ENCODE measurements around the gene SPECC1. TPM values are rescaled to one million over a fixed set of nuclear protein-coding genes. Genes with fewer than 3 reads are reported as not detected.

Gene SPECC1
- total and polyA plus RNA-seq, 10 of the 15 experiments (the other 5 are each of a cell fraction or from before 2014, with no cell fraction given) = 6.4 to 40.6 (median 23.9) TPM

GRCh38 chr17:20205609-20206008 is 196.4 kb downstream of the SPECC1 start:
- no TSS peak for BruUV-seq (replicated peaks)
- no peak for ATAC-seq

More at GRCh38 chr17:20205609-20206008, 196.4 kb downstream of the SPECC1 start:
- ChIA-PET RAD21 (ENCODE audit: unreplicated experiment) (no interaction called here), CTCF (interaction anchor here (1.0 to 1.3 kb wide), 2 partner anchors 21 to 32 kb away, joined by 3 to 4 read pairs; no protein-coding TSS in a partner anchor), POLR2A (interaction anchor here (0.9 kb wide), 1 partner anchor 50 kb away, joined by 3 read pairs; no protein-coding TSS in a partner anchor), SMC1A (ENCODE audit: uncharacterized antibody, unreplicated experiment) (interaction anchor here (0.9 to 2.2 kb wide), 6 partner anchors 8 to 61 kb away, joined by 3 to 7 read pairs (median 4); no protein-coding TSS in a partner anchor)
- peaks cover 14% of the 10 kb centered on the region for H3K4me1 ChIP-seq (ENCODE audit: control insufficient read depth, insufficient read depth, low read length)
- no peak for FAIRE-seq
- H3K4me3 ChIP-seq = no peak overlapping the region
- no peak for DNase-seq (ENCODE audit: low read depth, low spot score)
- intact Hi-C loops (cut with micrococcal nuclease; ENCODE audit: unreplicated experiment) (no loop called here), in situ Hi-C loops (cut with MboI) (no loop called here)
- H3K9ac ChIP-seq (ENCODE audit: control insufficient read depth, insufficient read depth, low read length) = no peak overlapping the region
- H3K4me2 ChIP-seq (ENCODE audit: control insufficient read depth, insufficient read depth) = no peak overlapping the region
- no peak for TF ChIP-seq SUZ12 (IDR thresholded peaks at IDR 0.05; ENCODE audit: unreplicated experiment)
- no peak for TF ChIP-seq YY1 (IDR thresholded peaks at IDR 0.05; ENCODE audit: low read depth, low read length)
- no peak for TF ChIP-seq BACH1 (IDR thresholded peaks at IDR 0.05; ENCODE audit: borderline replicate concordance)
- no peak for TF ChIP-seq SRF (IDR thresholded peaks at IDR 0.05; ENCODE audit: low read depth in 2 of 2, low read length in 2 of 2)
- TF ChIP-seq ZNF622 (IDR thresholded peaks at IDR 0.05) = no peak
- TF ChIP-seq CBFB (IDR thresholded peaks at IDR 0.05; ENCODE audit: low read depth) = no peak
- TF ChIP-seq ZBTB33 (IDR thresholded peaks at IDR 0.05) = no peak
- TF ChIP-seq NBN (IDR thresholded peaks at IDR 0.05) = no peak
- no peak for TF ChIP-seq CTCF (IDR thresholded peaks at IDR 0.05 in 2 of 3, conservative IDR thresholded peaks at IDR 0.05 in 1 of 3; ENCODE audit: control insufficient read depth in 2 of 3, extremely low read depth in 1 of 3, insufficient read depth in 1 of 3, low read depth in 3 of 3, low read length in 3 of 3)
- no peak for TF ChIP-seq FOXK2 (IDR thresholded peaks at IDR 0.05)
- TF ChIP-seq SP1 (IDR thresholded peaks at IDR 0.05; ENCODE audit: low read depth, low read length) = no peak
- TF ChIP-seq SIN3A (IDR thresholded peaks at IDR 0.05; ENCODE audit: low read depth, low read length) = no peak
- TF ChIP-seq CUX1 (IDR thresholded peaks at IDR 0.05; ENCODE audit: insufficient replicate concordance, low read depth, low read length) = no peak
- TF ChIP-seq POLR2A (IDR thresholded peaks at IDR 0.05; ENCODE audit: low read depth, low read length) = no peak
- H2AFZ ChIP-seq (ENCODE audit: control insufficient read depth, low read depth, low read length) = no peak overlapping the region
- H3K27ac ChIP-seq (ENCODE audit: control insufficient read depth, insufficient read depth) = no peak overlapping the region
- 97% methylated on average over 5 of the region's 5 CpGs for WGBS (ENCODE audit: insufficient coverage, insufficient replicate concordance, low lambda C conversion rate, missing lambda C conversion rate)
- no peaks in the 10 kb centered on the region for H3K27me3 ChIP-seq (replicated peaks in 1 of 2; ENCODE audit: control insufficient read depth in 2 of 2, insufficient read depth in 2 of 2, low read length in 1 of 2)
- H3K9me3 ChIP-seq (replicated peaks; ENCODE audit: control insufficient read depth, insufficient read depth, low read length) = no peaks in the 10 kb centered on the region
- no peaks in the 10 kb centered on the region for H3K79me2 ChIP-seq (ENCODE audit: control insufficient read depth, insufficient read depth, low read length)
- H4K20me1 ChIP-seq (ENCODE audit: control insufficient read depth, insufficient read depth) = no peaks in the 10 kb centered on the region
- no peaks in the 10 kb centered on the region; a peak in 1 of 4 replicates for H3K36me3 ChIP-seq (ENCODE audit: control insufficient read depth in 2 of 2, insufficient read depth in 2 of 2, low read length in 1 of 2)
